Pons (tissue), 1 donor: ENCODE data around the gene NPR3.

ENCODE experiments used
- DNase-seq: peaks from one replicate; pipeline ENCODE4 v3.0.0-alpha.2; 2016; ENCODE audit warnings: low spot score

NPR3 gene

GRCh38 chr5:32808783-32809182 lies 97.7 kb downstream of the NPR3 start:
- no peak for DNase-seq

DNA sequence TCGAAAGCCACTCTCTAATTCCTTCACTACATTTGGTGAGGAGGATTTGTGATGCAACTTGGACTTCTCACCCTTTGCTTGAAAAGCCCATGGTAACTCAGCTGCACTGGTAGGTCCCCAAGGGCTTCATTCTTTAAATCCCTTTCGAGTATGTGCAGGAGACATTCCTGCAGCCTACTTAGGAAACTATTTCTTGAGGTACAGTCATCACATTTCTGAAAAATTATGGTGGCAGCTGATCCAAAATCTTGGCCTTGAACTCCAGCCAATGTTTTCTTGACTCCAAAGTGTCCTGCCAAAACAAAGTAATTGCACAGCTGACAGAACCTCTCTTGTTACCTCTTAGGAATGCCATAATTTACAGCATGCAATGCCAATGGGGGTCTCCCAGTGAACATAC lies 99.7 kb downstream of the NPR3 start:
- peak; percentile 3 for DNase-seq

GRCh38 chr5:32812399-32812798 lies 101.3 kb downstream of the NPR3 start:
- no peak for DNase-seq

DNA sequence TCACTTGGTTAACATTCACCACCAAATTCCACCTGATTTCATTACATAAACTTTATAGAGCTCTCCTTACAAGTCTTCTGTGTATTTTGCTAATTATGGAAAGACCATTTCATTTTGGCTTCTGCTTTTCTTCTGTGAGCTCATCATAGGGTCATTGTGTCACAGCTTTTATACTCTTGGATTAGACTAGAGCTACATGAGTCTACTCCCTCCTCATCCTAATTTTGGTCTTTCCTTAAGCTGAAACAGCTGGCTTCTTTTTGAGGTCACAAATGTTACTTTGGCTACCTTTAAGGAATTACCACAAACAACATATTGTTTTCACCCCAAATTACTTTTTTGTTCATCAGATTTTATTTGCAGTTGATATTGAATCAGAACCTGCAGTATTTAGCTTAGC lies 103.0 kb downstream of the NPR3 start:
- DNase-seq, result no peak

DNA sequence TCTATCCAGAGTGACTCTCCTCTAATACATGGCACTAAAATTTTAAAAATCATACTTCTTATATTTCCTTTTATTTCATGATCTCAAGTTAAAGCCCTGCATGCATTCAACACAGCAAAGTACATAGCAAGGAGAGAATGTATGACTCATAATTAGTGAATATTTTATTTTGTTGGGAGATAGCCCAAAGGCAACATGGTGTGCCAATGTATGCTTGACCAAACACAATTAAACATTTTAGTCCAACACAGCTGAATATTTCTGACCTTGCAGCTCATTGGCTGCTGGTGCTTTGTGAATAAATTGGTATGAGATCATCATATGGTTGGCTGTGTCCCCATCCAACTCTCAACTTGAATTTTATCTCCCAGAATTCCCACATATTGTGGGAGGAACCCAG lies 103.5 kb downstream of the NPR3 start:
- no peak for DNase-seq

DNA sequence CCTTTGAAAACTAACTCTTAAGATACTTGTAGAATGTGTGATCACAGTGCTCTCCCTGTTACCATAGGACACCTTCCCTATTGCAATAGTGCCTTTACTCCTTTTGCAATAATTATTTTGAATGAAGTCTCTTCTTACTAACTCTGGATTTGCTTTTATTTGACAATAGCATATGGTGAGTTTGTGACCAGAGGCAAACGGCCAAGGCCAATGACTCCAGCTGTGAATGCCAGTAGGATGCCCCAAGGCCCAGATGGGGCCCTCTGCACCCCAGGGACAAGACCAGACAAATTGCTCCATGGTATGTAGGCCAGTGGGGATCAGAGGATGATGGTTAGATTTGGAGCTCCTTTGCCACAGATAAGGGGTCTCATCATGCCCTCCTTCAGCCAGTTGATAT lies 116.9 kb downstream of the NPR3 start:
- no peak for DNase-seq

GRCh38 chr5:32828492-32828891 lies 117.4 kb downstream of the NPR3 start:
- no peak for DNase-seq

DNA sequence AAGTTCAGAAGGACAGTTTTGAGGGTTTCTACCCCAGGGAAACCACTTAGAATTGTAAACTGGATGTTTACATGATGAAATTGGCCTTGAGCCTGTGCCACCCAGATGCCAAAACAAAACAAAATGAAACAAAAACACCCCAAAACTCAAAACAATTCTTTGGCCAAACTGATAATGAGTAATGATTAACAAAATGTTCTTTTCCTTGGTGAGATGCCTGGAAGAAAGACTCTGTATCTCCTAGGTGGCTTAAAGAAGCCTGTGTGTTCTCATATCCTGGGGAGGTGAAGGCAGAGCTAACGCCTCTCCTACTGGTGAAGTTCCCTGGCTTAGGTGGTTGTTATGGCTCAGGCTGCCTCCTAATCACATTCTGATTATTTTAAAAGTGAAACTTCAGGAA lies 120.5 kb downstream of the NPR3 start:
- no peak for DNase-seq

DNA sequence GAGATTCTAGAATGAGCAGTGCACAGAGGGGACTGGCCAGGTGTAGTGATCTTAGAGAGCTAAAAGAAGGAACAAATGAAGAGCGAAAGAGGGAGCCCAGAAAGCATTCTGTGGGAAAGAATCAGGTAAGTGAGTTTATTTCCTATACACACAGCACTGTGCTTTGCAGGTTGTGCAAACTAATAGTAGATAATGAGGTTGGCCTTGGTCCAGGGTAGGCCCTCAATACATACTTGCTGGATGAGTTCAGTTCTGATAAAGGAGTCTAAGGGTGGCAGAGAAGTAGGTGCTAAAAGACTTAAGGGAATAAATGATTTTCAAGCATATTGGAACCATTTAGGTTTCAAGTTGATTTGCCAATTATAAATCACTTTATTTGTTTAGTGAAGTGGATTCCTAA lies 122.0 kb downstream of the NPR3 start:
- no peak for DNase-seq

DNA sequence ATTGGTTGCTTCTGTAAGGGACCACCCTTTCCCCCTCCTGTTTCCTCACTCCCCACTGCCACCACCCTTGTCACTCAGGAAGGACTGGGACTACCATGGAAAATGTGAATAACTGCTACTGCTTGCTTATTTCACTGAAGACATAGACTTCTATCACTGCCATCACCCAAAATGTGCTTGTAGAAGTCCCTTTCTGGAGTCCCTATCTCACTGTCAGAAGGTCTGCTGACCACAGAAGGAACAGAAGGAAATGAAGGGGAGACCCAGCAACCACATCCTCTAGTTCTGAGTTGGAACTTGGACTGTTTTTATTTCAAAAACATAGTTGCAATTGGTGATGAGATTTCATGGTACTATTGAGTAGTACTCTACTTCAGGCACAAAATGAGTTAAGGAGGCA lies 122.5 kb downstream of the NPR3 start:
- DNase-seq, result no peak

GRCh38 chr5:32834251-32834650 lies 123.1 kb downstream of the NPR3 start:
- DNase-seq, result no peak

GRCh38 chr5:32836176-32836575 lies 125.1 kb downstream of the NPR3 start:
- no peak for DNase-seq

DNA sequence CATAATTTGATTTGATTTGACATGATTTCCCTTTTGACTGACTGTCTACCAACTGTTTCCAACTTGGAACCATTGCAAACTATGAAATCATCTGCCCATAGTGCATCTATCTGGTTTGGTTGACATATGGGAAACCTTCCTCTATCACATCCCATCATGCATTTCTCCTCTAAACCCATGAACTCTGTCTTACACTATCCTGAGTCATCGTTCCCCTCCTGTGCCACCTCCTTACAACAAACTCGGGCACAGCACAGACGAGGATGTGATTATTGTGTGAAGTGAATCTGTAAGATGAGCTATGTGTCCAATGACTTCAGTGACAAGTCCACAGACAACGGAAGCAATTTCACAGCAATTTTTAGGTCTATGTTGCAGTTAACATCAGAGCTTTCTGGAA lies 126.1 kb downstream of the NPR3 start:
- no peak for DNase-seq

DNA sequence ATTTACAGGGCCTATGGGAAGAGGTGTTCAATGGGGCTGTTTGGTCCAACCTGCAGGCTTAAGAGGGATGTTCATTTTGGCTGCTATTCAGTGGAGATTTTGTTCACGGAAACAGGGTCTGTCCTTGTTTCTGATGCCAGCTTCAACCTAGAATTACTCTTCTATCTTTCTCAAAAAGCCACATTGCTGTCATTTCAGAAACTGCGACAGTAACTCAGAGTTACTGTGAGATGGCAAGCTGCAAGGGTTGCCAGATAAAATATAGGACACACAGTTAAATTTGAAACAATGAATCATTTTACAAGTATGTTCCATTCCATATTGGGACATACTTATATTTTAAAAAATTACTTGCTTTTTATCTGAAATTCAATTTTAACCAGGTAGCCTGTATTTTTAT lies 128.0 kb downstream of the NPR3 start:
- no peak for DNase-seq

- DNase-seq, result no peak
These were observed 129.5 kb downstream of the NPR3 start for GRCh38 chr5:32840606-32841005.
